Chondrocyte (in vitro differentiated cells): ENCODE results near the gene DEUP1. TPM values are rescaled to one million over a fixed set of nuclear protein-coding genes. Genes with fewer than 3 reads are reported as not detected.

Experiments used
- DNase-seq: peaks from one replicate; pipeline ENCODE4 v3.0.0; 2021; ENCODE audit warnings: mixed read lengths, low spot score
- H3K27ac Mint-ChIP-seq: one replicate; pipeline ENCODE4 v1.8.0; 2021; ENCODE audit warnings: mild to moderate bottlenecking, moderate library complexity, mixed read lengths; ENCODE audit not compliant: unreplicated experiment
- H3K27me3 Mint-ChIP-seq: 2 replicates; pipeline ENCODE4 v1.8.0; 2021; ENCODE audit warnings: low read depth, mixed read lengths
- H3K36me3 Mint-ChIP-seq: 2 replicates; pipeline ENCODE4 v1.8.0; 2021; ENCODE audit warnings: low read depth, mixed read lengths
- H3K4me1 Mint-ChIP-seq: 2 replicates; pipeline ENCODE4 v1.8.0; 2021; ENCODE audit warnings: low read depth, mild to moderate bottlenecking, mixed read lengths
- H3K4me3 Mint-ChIP-seq: one replicate; pipeline ENCODE4 v1.8.0; 2021; ENCODE audit warnings: mild to moderate bottlenecking, moderate library complexity, mixed read lengths; ENCODE audit not compliant: unreplicated experiment
- H3K9me3 Mint-ChIP-seq: 2 replicates; pipeline ENCODE4 v1.8.0; 2021; ENCODE audit warnings: low read depth, mixed read lengths
- CTCF ChIP-seq: fragments of 200-600 bp; sonication (generic); IDR thresholded peaks from 2 replicates; pipeline ENCODE4 v1.5.0; 2021; ENCODE audit warnings: antibody characterized with exemption, mild to moderate bottlenecking, moderate library complexity
- total RNA-seq: library from RNA; stranded (reverse); gene quantifications from 3 replicates; pipeline ENCODE4 v1.2.1, GENCODE V29; 2021

Gene DEUP1
- total RNA-seq, 1 donor from 2014 or later, result not detected

- no peak for TF ChIP-seq CTCF
Observed at GRCh38 chr11:93389737-93390136, 59.2 kb downstream of the DEUP1 start.

GRCh38 chr11:93392867-93393266, 62.3 kb downstream of the DEUP1 start:
- H3K4me3 Mint-ChIP-seq, result no peak overlapping the region
- peak overlapping the region; percentile 17 for H3K27ac Mint-ChIP-seq
- no peak for TF ChIP-seq CTCF
- H3K36me3 Mint-ChIP-seq, result no peaks in the 10 kb centered on the region
- no peak for DNase-seq
- H3K9me3 Mint-ChIP-seq, result no peaks in the 10 kb centered on the region
- H3K4me1 Mint-ChIP-seq, result peaks cover 48% of the 10 kb centered on the region
- H3K27me3 Mint-ChIP-seq, result peaks cover 12% of the 10 kb centered on the region

More at GRCh38 chr11:93389737-93390136, 59.2 kb downstream of the DEUP1 start:
- no peak for DNase-seq
- no peak overlapping the region for H3K27ac Mint-ChIP-seq
- H3K27me3 Mint-ChIP-seq, result peaks cover 14% of the 10 kb centered on the region
- H3K4me3 Mint-ChIP-seq, result no peak overlapping the region
- no peaks in the 10 kb centered on the region for H3K9me3 Mint-ChIP-seq
- no peaks in the 10 kb centered on the region for H3K36me3 Mint-ChIP-seq
- H3K4me1 Mint-ChIP-seq, result peaks cover 23% of the 10 kb centered on the region

- no peak for TF ChIP-seq CTCF
- peaks cover 8% of the 10 kb centered on the region for H3K27me3 Mint-ChIP-seq
- no peak overlapping the region for H3K27ac Mint-ChIP-seq
- no peak overlapping the region for H3K4me3 Mint-ChIP-seq
- H3K9me3 Mint-ChIP-seq, result no peaks in the 10 kb centered on the region
- no peaks in the 10 kb centered on the region for H3K36me3 Mint-ChIP-seq
- DNase-seq, result no peak
- peaks cover 48% of the 10 kb centered on the region for H3K4me1 Mint-ChIP-seq
Observed at GRCh38 chr11:93393386-93393785, 62.8 kb downstream of the DEUP1 start.

GRCh38 chr11:93394488-93394887, 63.9 kb downstream of the DEUP1 start:
- no peaks in the 10 kb centered on the region for H3K27me3 Mint-ChIP-seq
- DNase-seq, result no peak
- H3K4me1 Mint-ChIP-seq, result peaks cover 48% of the 10 kb centered on the region
- no peaks in the 10 kb centered on the region for H3K9me3 Mint-ChIP-seq
- H3K4me3 Mint-ChIP-seq, result no peak overlapping the region
- no peak for TF ChIP-seq CTCF
- no peak overlapping the region for H3K27ac Mint-ChIP-seq
- no peaks in the 10 kb centered on the region for H3K36me3 Mint-ChIP-seq

GRCh38 chr11:93396316-93396715, 65.8 kb downstream of the DEUP1 start:
- no peaks in the 10 kb centered on the region for H3K9me3 Mint-ChIP-seq
- no peak overlapping the region for H3K4me3 Mint-ChIP-seq

More at GRCh38 chr11:93396316-93396715, 65.8 kb downstream of the DEUP1 start:
- peaks cover 1% of the 10 kb centered on the region for H3K36me3 Mint-ChIP-seq
- peak overlapping the region; percentile 22 for H3K27ac Mint-ChIP-seq
- no peak for TF ChIP-seq CTCF
- peaks cover 48% of the 10 kb centered on the region for H3K4me1 Mint-ChIP-seq
- no peak for DNase-seq
- H3K27me3 Mint-ChIP-seq, result no peaks in the 10 kb centered on the region
